Caki2 (cell line): ENCODE results near the gene MYH2. TPM values are rescaled to one million over a fixed set of nuclear protein-coding genes. Genes with fewer than 3 reads are reported as not detected.
"Not testable (repeated sequence)": the region's sequence is repeated elsewhere in the genome, so short reads cannot be mapped to it uniquely, and the experiment has no call there.

ENCODE experiments used
- DNase-seq: peaks from one replicate; pipeline ENCODE4 v3.0.0-alpha.2; 2015; ENCODE audit warnings: low read depth
- in situ Hi-C: cut with HindIII; loops from 2 replicates; pipeline ENCODE4 v1.10.0; 2016; ENCODE audit warnings: low sequenced_read_pairs, low pct_unique_long_range_greater_than_20kb, mixed read lengths
- total RNA-seq: library from RNA; depleted of rRNA; stranded (reverse); fragments of >200 nt; shearing (Covaris generic); gene quantifications from 2 replicates; pipeline ENCODE4 v1.2.3, GENCODE V29; 2014; ENCODE audit warnings: low replicate concordance; rRNA removed

The MYH2 gene
- total RNA-seq = not detected in 2 replicates

GRCh38 chr17:10549096-10549842, at the start of gene MYH2:
TSS of gene MYH2 (minus strand) at chr17:10549658. CDS start at chr17:10547920, 1,738 bp downstream.
- DNase-seq = no peak
- in situ Hi-C loops = no loop called here

GRCh38 chr17:10598621-10599020, 49.2 kb upstream of the MYH2 start:
- no peak for DNase-seq
- in situ Hi-C loops = no loop called here

GRCh38 chr17:10589553-10590145, 40.2 kb upstream of the MYH2 start:
- no peak for DNase-seq
- in situ Hi-C loops = no loop called here

GRCh38 chr17:10585529-10585928, 36.1 kb upstream of the MYH2 start:
- no peak for DNase-seq
- in situ Hi-C loops = no loop called here

- in situ Hi-C loops = no loop called here
- DNase-seq = no peak
These were observed 34.4 kb upstream of the MYH2 start for GRCh38 chr17:10583834-10584233.

GRCh38 chr17:10579270-10579669, 29.8 kb upstream of the MYH2 start:
- in situ Hi-C loops = no loop called here
- DNase-seq = no peak

GRCh38 chr17:10574324-10574723, 24.9 kb upstream of the MYH2 start:
- in situ Hi-C loops = no loop called here
- DNase-seq = no peak

GRCh38 chr17:10563991-10564660, 14.7 kb upstream of the MYH2 start:
- in situ Hi-C loops = no loop called here
- no peak for DNase-seq

- no peak for DNase-seq
These were observed 8.6 kb upstream of the MYH2 start for GRCh38 chr17:10558049-10558448.

GRCh38 chr17:10557422-10557821, 8.0 kb upstream of the MYH2 start:
- no peak for DNase-seq
- in situ Hi-C loops = no loop called here

More at GRCh38 chr17:10558049-10558448, 8.6 kb upstream of the MYH2 start:
- in situ Hi-C loops = no loop called here

- DNase-seq = no peak
- in situ Hi-C loops = no loop called here
These were observed 7.0 kb upstream of the MYH2 start for GRCh38 chr17:10556301-10557005.

- in situ Hi-C loops = no loop called here
These were observed 556 bp upstream of the MYH2 start for GRCh38 chr17:10550014-10550413.

GRCh38 chr17:10547351-10547750, 2.1 kb downstream of the MYH2 start:
- no peak for DNase-seq
- in situ Hi-C loops = no loop called here

More at GRCh38 chr17:10550014-10550413, 556 bp upstream of the MYH2 start:
- DNase-seq = no peak

- DNase-seq, in situ Hi-C loops: not testable (repeated sequence)
These were observed 6.0 kb downstream of the MYH2 start for GRCh38 chr17:10543486-10543885.

GRCh38 chr17:10541179-10541578, 8.3 kb downstream of the MYH2 start:
- in situ Hi-C loops = not testable (repeated sequence)

GRCh38 chr17:10532026-10532425, 17.4 kb downstream of the MYH2 start:
- DNase-seq = no peak
- in situ Hi-C loops = no loop called here

More at GRCh38 chr17:10541179-10541578, 8.3 kb downstream of the MYH2 start:
- not testable (repeated sequence) for DNase-seq

- in situ Hi-C loops = no loop called here
- DNase-seq = no peak
These were observed 22.0 kb downstream of the MYH2 start for GRCh38 chr17:10527419-10527818.

- in situ Hi-C loops = no loop called here
- DNase-seq = no peak
These were observed 22.9 kb downstream of the MYH2 start for GRCh38 chr17:10526517-10526916.

- DNase-seq = no peak
- in situ Hi-C loops = no loop called here
These were observed 26.4 kb downstream of the MYH2 start for GRCh38 chr17:10523064-10523463.
